ENCODE measurements around the gene NEDD9. TPM values are rescaled to one million over a fixed set of nuclear protein-coding genes. Genes with fewer than 3 reads are reported as not detected.

Gene NEDD9
- total and polyA plus RNA-seq, 4 donors, result 7.5 to 16.8 (median 11.7) TPM

GRCh38 chr6:11265932-11266331, 33.5 kb upstream of the NEDD9 start:
- Histone ChIP-seq H3K4me3 (ENCODE audit: low read depth in 1 of 3, low read length in 3 of 3) (no peak overlapping the region), H3K36me3 (ENCODE audit: control insufficient read depth in 4 of 4, insufficient read depth in 3 of 4, low read depth in 1 of 4, low read length in 3 of 4) (no peaks in the 10 kb centered on the region), H3K27ac (ENCODE audit: low read depth in 1 of 2, low read length in 2 of 2) (no peak overlapping the region), H3K4me1 (ENCODE audit: control insufficient read depth in 4 of 4, insufficient read depth in 4 of 4, low read length in 3 of 4) (peaks cover 4 to 14% (median 5%) of the 10 kb centered on the region in 4 donors), H3K9ac (ENCODE audit: low read depth in 1 of 2, low read length in 2 of 2) (no peak overlapping the region), H3K27me3 (ENCODE audit: control insufficient read depth in 4 of 4, insufficient read depth in 4 of 4, low read length in 3 of 4) (no peaks in the 10 kb centered on the region), H3K9me3 (ENCODE audit: control insufficient read depth in 4 of 4, low read length in 3 of 4) (no peaks in the 10 kb centered on the region)
- no peak for DNase-seq (ENCODE audit: low spot score)
- WGBS, result 98% methylated on average over 1 of the region's 1 CpG
- no peak for TF ChIP-seq ATF3 (IDR thresholded peaks at IDR 0.05)
- no peak for TF ChIP-seq NR2F2 (IDR thresholded peaks at IDR 0.05)
- no peak for TF ChIP-seq GABPA (IDR thresholded peaks at IDR 0.05 in 1 of 2, conservative IDR thresholded peaks at IDR 0.05 in 1 of 2)
- no peak for TF ChIP-seq RXRA (IDR thresholded peaks at IDR 0.05)
- no peak for TF ChIP-seq MAX (IDR thresholded peaks at IDR 0.05)
- no peak for TF ChIP-seq HNF4G (IDR thresholded peaks at IDR 0.05)
- no peak for TF ChIP-seq REST (IDR thresholded peaks at IDR 0.05)
- no peak for TF ChIP-seq JUND (IDR thresholded peaks at IDR 0.05)
- TF ChIP-seq ZBTB33 (IDR thresholded peaks at IDR 0.05), result no peak
- TF ChIP-seq SP1 (IDR thresholded peaks at IDR 0.05), result no peak
- no peak for TF ChIP-seq TAF1 (conservative IDR thresholded peaks at IDR 0.05)
- TF ChIP-seq HNF4A (conservative IDR thresholded peaks at IDR 0.05), result no peak
- no peak for TF ChIP-seq FOXA1 (IDR thresholded peaks at IDR 0.05)
- TF ChIP-seq EGR1 (IDR thresholded peaks at IDR 0.05; ENCODE audit: low read depth in 2 of 2), result no peak
- TF ChIP-seq YY1 (IDR thresholded peaks at IDR 0.05), result no peak
- no peak for TF ChIP-seq RAD21 (IDR thresholded peaks at IDR 0.05)
- TF ChIP-seq FOXA2 (IDR thresholded peaks at IDR 0.05), result no peak
- TF ChIP-seq CTCF (IDR thresholded peaks at IDR 0.05; ENCODE audit: low read depth, low read length, missing input control), result no peak

All from liver (tissue), 9 donors.